Stimulated activated CD4-positive, alpha-beta T cell treated with anti-CD3 and anti-CD28 coated beads, Interleukin-1b, Interleukin-23, amount 100 ng/mL, for 1 hour (primary cell): Measurements from ENCODE around the gene TEDC2.
"Not testable (repeated sequence)": the region's sequence is repeated elsewhere in the genome, so short reads cannot be mapped to it uniquely, and the experiment has no call there.

Experiments used
- DNase-seq, 2 donors: peaks; one replicate each; pipeline ENCODE4 v3.0.0-alpha.2; 2020; ENCODE audit warnings: low read depth in 2 of 2

The TEDC2 gene

GRCh38 chr16:2459647-2460390, at the start of gene TEDC2:
TEDC2 (plus strand) TSS chr16:2460109; CDS start chr16:2460145, 36 bp downstream.
- peak; percentile 93 to 95 for DNase-seq

- no peak for DNase-seq
Measured at GRCh38 chr16:2415085-2415484, 44.8 kb upstream of the TEDC2 start.

GRCh38 chr16:2420035-2420434, 39.9 kb upstream of the TEDC2 start:
- DNase-seq: no peak

GRCh38 chr16:2422123-2422867, 37.6 kb upstream of the TEDC2 start:
- DNase-seq: no peak

GRCh38 chr16:2424061-2425007, 35.6 kb upstream of the TEDC2 start:
- DNase-seq: no peak

- no peak for DNase-seq
Measured at GRCh38 chr16:2425008-2425518, 34.8 kb upstream of the TEDC2 start.

GRCh38 chr16:2425825-2426430, 34.0 kb upstream of the TEDC2 start:
- DNase-seq: no peak

- DNase-seq: no peak
Measured at GRCh38 chr16:2426941-2427361, 33.0 kb upstream of the TEDC2 start.

GRCh38 chr16:2427526-2427925, 32.4 kb upstream of the TEDC2 start:
- no peak for DNase-seq

- no peak for DNase-seq
Measured at GRCh38 chr16:2428051-2428783, 31.7 kb upstream of the TEDC2 start.

- DNase-seq: no peak
Measured at GRCh38 chr16:2428784-2429033, 31.2 kb upstream of the TEDC2 start.

- DNase-seq: peak; percentile 97 to 98
Measured at GRCh38 chr16:2429034-2429770, 30.7 kb upstream of the TEDC2 start, which contains the start of gene CCNF. CCNF (plus strand) TSS chr16:2429447; CDS start chr16:2429482, 35 bp downstream.

- no peak for DNase-seq
Measured at GRCh38 chr16:2429771-2430663, 29.9 kb upstream of the TEDC2 start.

GRCh38 chr16:2432286-2432685, 27.6 kb upstream of the TEDC2 start:
- DNase-seq: no peak

- DNase-seq: no peak
Measured at GRCh38 chr16:2432801-2433505, 27.0 kb upstream of the TEDC2 start.

- DNase-seq: not testable (repeated sequence)
Measured at GRCh38 chr16:2435236-2435635, 24.7 kb upstream of the TEDC2 start.

- DNase-seq: no peak
Measured at GRCh38 chr16:2436110-2436509, 23.8 kb upstream of the TEDC2 start.

- no peak for DNase-seq
Measured at GRCh38 chr16:2437032-2437790, 22.7 kb upstream of the TEDC2 start.
